Ovary (tissue), 3 donors: Measurements from ENCODE around the gene PSMD4.
"Not testable (repeated sequence)": the region's sequence is repeated elsewhere in the genome, so short reads cannot be mapped to it uniquely, and the experiment has no call there.

ENCODE experiments used
- CTCF ChIP-seq, 3 donors: fragments of 450-650 bp in 2 of 3; fragments of 200-600 bp in 1 of 3; IDR thresholded peaks; one replicate each; pipeline versions ENCODE4 v1.5.1 to v1.8.0; 2016 to 2022; ENCODE audit warnings: antibody characterized with exemption in 3 of 3, mild to moderate bottlenecking in 1 of 3
- POLR2A ChIP-seq: fragments of 450-650 bp; IDR thresholded peaks from one replicate; pipeline ENCODE4 v1.6.1; 2017; ENCODE audit warnings: antibody characterized with exemption, mild to moderate bottlenecking, moderate library complexity
- donor health status: DM: no; HTN: no; CAD: no.

GRCh38 chr1:151205381-151205965 lies 49.1 kb upstream of the PSMD4 start:
- not testable (repeated sequence) for TF ChIP-seq CTCF (IDR thresholded peaks at IDR 0.05); POLR2A
